PC-3 (cell line): Measurements from ENCODE around the gene LILRA6.
"Not testable (repeated sequence)": the region's sequence is repeated elsewhere in the genome, so short reads cannot be mapped to it uniquely, and the experiment has no call there.

ENCODE experiments used
- CTCF ChIP-seq: fragments of 300-600 bp; sonication (generic); conservative IDR thresholded peaks from 2 replicates; pipeline ENCODE4 v1.5.1; 2017; ENCODE audit warnings: antibody characterized with exemption, low read depth, mild to moderate bottlenecking, low read length
- EZH2 ChIP-seq: fragments of 300-600 bp; sonication (generic); IDR thresholded peaks from one replicate; pipeline ENCODE4 v1.6.1; 2017; ENCODE audit warnings: antibody characterized with exemption, mild to moderate bottlenecking, low read length; ENCODE audit not compliant: unreplicated experiment

- not testable (repeated sequence) for TF ChIP-seq CTCF, EZH2
These were observed 18.7 kb downstream of the LILRA6 start for GRCh38 chr19:54223937-54224281.
